Right lobe of liver (tissue), 6 donors: Measurements from ENCODE around the gene GABARAPL1. TPM values are rescaled to one million over a fixed set of nuclear protein-coding genes. Genes with fewer than 3 reads are reported as not detected.

Experiments used
- ATAC-seq, 4 donors: fragments of 200-7000 bp; cut with Tn5 transposase; one replicate each; pipeline ENCODE4 v1.9.1; 2020; ENCODE audit warnings: mild to moderate bottlenecking in 4 of 4, moderate library complexity in 4 of 4
- DNase-seq, 3 donors: peaks; one replicate each; pipeline ENCODE4 v3.0.0-alpha.2; 2020
- H3K27ac ChIP-seq, 3 donors: fragments of 200-600 bp; one replicate each; pipeline ENCODE4 v1.8.0; 2022
- H3K27me3 ChIP-seq, 2 donors: fragments of 200-600 bp; one replicate each; pipeline ENCODE4 v1.8.0; 2022
- H3K36me3 ChIP-seq, 4 donors: fragments of 200-600 bp; sonication (generic) in 1 of 4; one replicate each; pipeline versions ENCODE4 v1.5.1 to v1.8.0; 2017 to 2022; ENCODE audit warnings: control low read depth in 1 of 4
- H3K4me1 ChIP-seq, 4 donors: fragments of 200-600 bp; sonication (generic) in 1 of 4; one replicate each; pipeline versions ENCODE4 v1.5.1 to v1.8.0; 2017 to 2022; ENCODE audit warnings: control low read depth in 1 of 4
- H3K4me3 ChIP-seq, 3 donors: fragments of 200-600 bp; one replicate each; pipeline ENCODE4 v1.8.0; 2022
- H3K9me3 ChIP-seq, 4 donors: fragments of 200-600 bp; sonication (generic) in 1 of 4; one replicate each; pipeline versions ENCODE4 v1.5.1 to v1.8.0; 2017 to 2022; ENCODE audit warnings: control low read depth in 1 of 4
- POLR2A ChIP-seq: fragments of 450-650 bp; IDR thresholded peaks from one replicate; pipeline ENCODE4 v1.6.1; 2017; ENCODE audit warnings: antibody characterized with exemption, mild to moderate bottlenecking
- WGBS: methylation state at CpG from one replicate; pipeline ENCODE4 v1.1.6; 2018; ENCODE audit warnings: low coverage, low lambda C conversion rate; ENCODE audit not compliant: insufficient coverage; ENCODE audit errors: missing lambda C conversion rate; 5-methylcytosine and 5-hydroxymethylcytosine counted together
- intact Hi-C, 2 donors: fragments of 100-400 bp; cut with DNase I; formaldehyde crosslinking; loops; one replicate each; pipeline versions ENCODE4 v1.11.2 to v1.14.1; 2022
- total RNA-seq, 6 experiments: library from RNA; depleted of rRNA in 2 of 6; stranded (reverse); fragments of >200 nt in 2 of 6; fragmentation: NEBNext Ultra II Directional in 3 of 6; extraction: Animal tissue kit (Norgen Biotek cat#: 25700) in 3 of 6; gene quantifications; one replicate each; pipeline versions ENCODE4 v1.1.0 to v1.2.4, GENCODE V29; 2016 to 2023
- TF ChIP-seq, protein P1 (sequence below), 4 donors: fragments of 200-600 bp in 3 of 4; fragments of 450-650 bp in 1 of 4; IDR thresholded peaks; one replicate each; pipeline versions ENCODE4 v1.5.1 to v1.8.0; 2016 to 2022; ENCODE audit warnings: antibody characterized with exemption in 4 of 4, mild to moderate bottlenecking in 2 of 4
- donor health status: DM: no; HTN: yes; CAD: no.
- donor health status: DM: no; HTN: no; CAD: no.
- donor health status: DM: no; HTN: no; CAD: no.
- donor health status: DM: no; HTN: yes; CAD: no.
- donor health status: DM: no; HTN: yes; CAD: no.

The GABARAPL1 gene
- total RNA-seq, 6 experiments from 2014 or later = 59.5 to 123 (median 83.4) TPM

- no peak overlapping the region for H3K27ac ChIP-seq
- 74% methylated on average over 5 of the region's 5 CpGs for WGBS
- no peaks in the 10 kb centered on the region for H3K36me3 ChIP-seq
- H3K27me3 ChIP-seq = no peaks in the 10 kb centered on the region
- TF ChIP-seq, protein P1, sequence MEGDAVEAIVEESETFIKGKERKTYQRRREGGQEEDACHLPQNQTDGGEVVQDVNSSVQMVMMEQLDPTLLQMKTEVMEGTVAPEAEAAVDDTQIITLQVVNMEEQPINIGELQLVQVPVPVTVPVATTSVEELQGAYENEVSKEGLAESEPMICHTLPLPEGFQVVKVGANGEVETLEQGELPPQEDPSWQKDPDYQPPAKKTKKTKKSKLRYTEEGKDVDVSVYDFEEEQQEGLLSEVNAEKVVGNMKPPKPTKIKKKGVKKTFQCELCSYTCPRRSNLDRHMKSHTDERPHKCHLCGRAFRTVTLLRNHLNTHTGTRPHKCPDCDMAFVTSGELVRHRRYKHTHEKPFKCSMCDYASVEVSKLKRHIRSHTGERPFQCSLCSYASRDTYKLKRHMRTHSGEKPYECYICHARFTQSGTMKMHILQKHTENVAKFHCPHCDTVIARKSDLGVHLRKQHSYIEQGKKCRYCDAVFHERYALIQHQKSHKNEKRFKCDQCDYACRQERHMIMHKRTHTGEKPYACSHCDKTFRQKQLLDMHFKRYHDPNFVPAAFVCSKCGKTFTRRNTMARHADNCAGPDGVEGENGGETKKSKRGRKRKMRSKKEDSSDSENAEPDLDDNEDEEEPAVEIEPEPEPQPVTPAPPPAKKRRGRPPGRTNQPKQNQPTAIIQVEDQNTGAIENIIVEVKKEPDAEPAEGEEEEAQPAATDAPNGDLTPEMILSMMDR (IDR thresholded peaks at IDR 0.05) = no peak
- no peak for TF ChIP-seq POLR2A
- ATAC-seq = peak in 2 of 4 donors; percentile 22 to 46
- H3K9me3 ChIP-seq = no peaks in the 10 kb centered on the region
- intact Hi-C loops = no loop called here
- no peak for DNase-seq
- no peak overlapping the region for H3K4me3 ChIP-seq
- no peaks in the 10 kb centered on the region for H3K4me1 ChIP-seq
Observed at GRCh38 chr12:10175846-10176636, 36.6 kb upstream of the GABARAPL1 start.

DNA sequence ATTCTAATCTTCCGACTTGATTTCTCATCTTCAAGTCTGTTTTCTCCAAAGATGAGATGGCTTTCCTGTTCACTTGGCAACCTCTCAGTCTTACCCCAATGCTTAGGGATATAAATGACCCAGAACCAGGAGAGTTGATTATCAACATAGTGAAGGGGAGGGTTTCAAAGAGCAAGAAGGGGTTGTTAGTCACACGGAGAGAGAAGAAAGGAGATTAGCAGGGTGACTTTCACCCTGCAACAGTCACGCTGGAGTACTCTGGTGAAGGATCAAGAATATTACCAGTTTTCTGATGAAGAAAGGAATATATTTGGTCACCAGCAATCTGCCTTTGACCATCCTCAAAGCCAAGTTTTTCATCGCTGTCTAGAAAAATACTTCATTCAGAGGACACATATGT lies 33.9 kb upstream of the GABARAPL1 start, which contains the start of gene TMEM52B:
TMEM52B (plus strand) TSS at position 212 of the 400 bp plus-strand sequence. CDS start 543 bp downstream, outside the sequence.
- H3K36me3 ChIP-seq = no peaks in the 10 kb centered on the region

DNA sequence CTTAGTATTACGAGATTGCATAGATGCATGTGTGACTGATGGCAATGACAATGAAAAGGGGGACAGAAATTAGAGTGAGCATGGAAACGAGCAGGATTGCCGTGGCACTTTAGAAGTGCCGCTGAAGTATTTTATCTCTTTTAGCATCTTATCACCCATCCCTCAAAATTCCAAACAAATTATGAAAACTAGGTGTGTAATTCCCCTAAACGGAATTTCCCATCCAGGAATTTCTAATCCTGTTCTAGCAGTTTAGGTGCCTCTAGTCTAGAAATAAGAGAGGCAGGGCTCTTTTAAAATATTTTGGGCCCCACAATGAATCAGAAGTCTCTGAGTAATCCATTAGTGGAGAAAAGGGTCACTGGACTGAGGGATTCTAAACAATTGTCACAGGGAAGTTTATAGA lies 32.9 kb upstream of the GABARAPL1 start:
- DNase-seq (no peak), ATAC-seq (no peak)
- Histone ChIP-seq H3K9me3 (no peaks in the 10 kb centered on the region), H3K36me3 (no peaks in the 10 kb centered on the region), H3K4me3 (no peak overlapping the region), H3K27ac (no peak overlapping the region), H3K27me3 (no peaks in the 10 kb centered on the region), H3K4me1 (no peaks in the 10 kb centered on the region)
- TF ChIP-seq, protein P1 (IDR thresholded peaks at IDR 0.05) = no peak
- no peak for TF ChIP-seq POLR2A
- 66% methylated on average over 5 of the region's 5 CpGs for WGBS
- intact Hi-C loops = no loop called here

More for the DNA sequence above, 33.9 kb upstream of the GABARAPL1 start, which contains the start of gene TMEM52B:
- DNase-seq (no peak), ATAC-seq (no peak)
- intact Hi-C loops = no loop called here
- WGBS = 68% methylated on average over 4 of the region's 4 CpGs
- H3K27ac ChIP-seq = no peak within 1 kb of the TSS
- H3K9me3 ChIP-seq = no peaks in the 10 kb centered on the region
- TF ChIP-seq, protein P1 (IDR thresholded peaks at IDR 0.05) = no peak
- no peak for TF ChIP-seq POLR2A
- H3K27me3 ChIP-seq = no peaks in the 10 kb centered on the region
- H3K4me1 ChIP-seq = no peaks in the 10 kb centered on the region
- H3K4me3 ChIP-seq = no peak within 1 kb of the TSS

- 34% methylated on average over 5 of the region's 5 CpGs for WGBS
- H3K27ac ChIP-seq = no peak overlapping the region
Observed at GRCh38 chr12:10182354-10183049, 30.2 kb upstream of the GABARAPL1 start.

More at GRCh38 chr12:10182354-10183049, 30.2 kb upstream of the GABARAPL1 start:
- H3K27me3 ChIP-seq = no peaks in the 10 kb centered on the region
- H3K36me3 ChIP-seq = no peaks in the 10 kb centered on the region
- no peak for DNase-seq
- intact Hi-C loops = no loop called here
- ATAC-seq = peak in 1 of 4 donors; percentile 49
- H3K4me1 ChIP-seq = no peaks in the 10 kb centered on the region
- TF ChIP-seq, protein P1 (IDR thresholded peaks at IDR 0.05) = no peak
- no peak for TF ChIP-seq POLR2A
- H3K4me3 ChIP-seq = no peak overlapping the region
- H3K9me3 ChIP-seq = no peaks in the 10 kb centered on the region
